OCI-LY1 (cell line): Measurements from ENCODE around the gene LRRC2.

ENCODE experiments used
- H2AFZ ChIP-seq: fragments of 200-600 bp; sonication (generic), shearing (Covaris generic); 2 replicates; pipeline ENCODE4 v1.6.0; 2014; ENCODE audit warnings: antibody characterized with exemption, mild to moderate bottlenecking, low read length
- H3F3A ChIP-seq: fragments of 200-600 bp; sonication (generic), shearing (Covaris generic); 2 replicates; pipeline ENCODE4 v1.6.0; 2014; ENCODE audit warnings: mild to moderate bottlenecking, antibody characterized with exemption, low read length, moderate library complexity; ENCODE audit not compliant: insufficient read depth
- H3K27ac ChIP-seq: fragments of 200-600 bp; sonication (generic); 2 replicates; pipeline ENCODE4 v1.5.1; 2014; ENCODE audit warnings: low read length, mixed run types, mild to moderate bottlenecking, low read depth; ENCODE audit not compliant: poor library complexity, severe bottlenecking
- H3K27me3 ChIP-seq: fragments of 200-600 bp; sonication (generic); 2 replicates; pipeline ENCODE4 v1.6.0; 2014; ENCODE audit warnings: antibody characterized with exemption, mild to moderate bottlenecking, low read length, moderate library complexity; ENCODE audit not compliant: insufficient read depth
- H3K36me3 ChIP-seq: fragments of 200-600 bp; sonication (generic); 2 replicates; pipeline ENCODE4 v1.6.1; 2014; ENCODE audit warnings: mild to moderate bottlenecking, antibody characterized with exemption, low read length, moderate library complexity, mixed read lengths; ENCODE audit not compliant: insufficient read depth
- H3K4me1 ChIP-seq: fragments of 200-600 bp; sonication (generic); 2 replicates; pipeline ENCODE4 v1.5.1; 2014; ENCODE audit warnings: mild to moderate bottlenecking, low read length, moderate library complexity; ENCODE audit not compliant: insufficient read depth, severe bottlenecking
- H3K4me2 ChIP-seq: fragments of 200-600 bp; sonication (generic), shearing (Covaris generic); 2 replicates; pipeline ENCODE4 v1.6.1; 2014; ENCODE audit warnings: low read length
- H3K4me3 ChIP-seq: fragments of 200-600 bp; sonication (generic); 2 replicates; pipeline ENCODE4 v1.5.1; 2014; ENCODE audit warnings: low read length, low read depth, mild to moderate bottlenecking, mixed read lengths; ENCODE audit not compliant: poor library complexity, severe bottlenecking
- H3K79me2 ChIP-seq: fragments of 200-600 bp; shearing (Covaris generic); 2 replicates; pipeline ENCODE4 v1.6.1; 2016; ENCODE audit warnings: mixed run types, low read length, mixed read lengths; ENCODE audit not compliant: insufficient read depth
- H3K9ac ChIP-seq: fragments of 200-600 bp; sonication (generic), shearing (Covaris generic); 2 replicates; pipeline ENCODE4 v1.6.1; 2014; ENCODE audit warnings: mild to moderate bottlenecking, low read length, mixed read lengths
- H3K9me2 ChIP-seq: fragments of 200-600 bp; sonication (generic), shearing (Covaris generic); 2 replicates; pipeline ENCODE4 v1.6.1; 2014; ENCODE audit warnings: low read depth, mild to moderate bottlenecking, low read length, mixed read lengths
- H3K9me3 ChIP-seq: fragments of 200-600 bp; shearing (Covaris generic); 2 replicates; pipeline ENCODE4 v1.6.1; 2014; ENCODE audit warnings: low read length, mixed read lengths
- H4K20me1 ChIP-seq: fragments of 200-600 bp; sonication (generic), shearing (Covaris generic); 2 replicates; pipeline ENCODE4 v1.6.0; 2016; ENCODE audit warnings: mild to moderate bottlenecking, low read length; ENCODE audit not compliant: insufficient read depth
- EZH2 ChIP-seq: fragments of 200-600 bp; sonication (generic), shearing (Covaris generic); IDR thresholded peaks from 2 replicates; pipeline ENCODE4 v1.8.0; 2017; ENCODE audit warnings: borderline replicate concordance, mixed run types, mild to moderate bottlenecking, antibody characterized with exemption, low read length, moderate library complexity, mixed read lengths
- TF ChIP-seq, protein P1 (sequence below): fragments of 200-600 bp; sonication (generic), shearing (Covaris generic); IDR thresholded peaks from 2 replicates; pipeline ENCODE4 v1.5.1; 2017; ENCODE audit warnings: mild to moderate bottlenecking, antibody characterized with exemption, low read length, moderate library complexity, mixed read lengths

The LRRC2 gene

DNA sequence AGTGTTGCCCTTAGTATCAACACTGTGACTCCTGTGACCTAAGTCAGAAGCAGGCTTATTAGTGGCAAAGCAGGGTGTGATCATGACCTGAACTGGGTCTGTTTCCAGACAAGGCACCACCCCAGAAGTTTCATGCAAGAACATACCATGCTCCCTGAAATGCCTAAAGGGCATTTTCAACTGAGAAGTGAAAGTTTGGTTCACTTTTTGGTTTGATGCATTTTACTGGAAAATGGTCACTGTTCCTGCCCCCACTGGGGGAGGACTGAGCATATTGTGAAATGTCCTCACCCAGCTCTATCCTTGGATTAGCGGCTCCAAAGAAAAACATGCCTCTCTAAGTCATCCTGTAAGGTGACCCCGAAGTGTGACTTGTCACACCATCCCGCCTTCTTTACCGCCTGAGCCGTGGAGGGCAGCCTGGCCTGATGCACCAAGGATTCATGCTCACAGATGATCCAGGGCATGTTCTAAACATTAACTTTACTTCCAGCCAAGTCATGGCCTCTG, 43.2 kb upstream of the LRRC2 start:
- Histone ChIP-seq H3K9me3 (no peaks in the 10 kb centered on the region), H3K4me1 (no peaks in the 10 kb centered on the region), H3K79me2 (no peaks in the 10 kb centered on the region), H3K9ac (no peak overlapping the region), H3K4me3 (no peak overlapping the region), H4K20me1 (no peaks in the 10 kb centered on the region), H3K4me2 (no peak overlapping the region), H3K36me3 (no peaks in the 10 kb centered on the region), H3F3A (no peaks in the 10 kb centered on the region), H3K27me3 (no peaks in the 10 kb centered on the region), H3K9me2 (no peaks in the 10 kb centered on the region), H3K27ac (no peak overlapping the region), H2AFZ (no peak overlapping the region)
- TF ChIP-seq, protein P1, sequence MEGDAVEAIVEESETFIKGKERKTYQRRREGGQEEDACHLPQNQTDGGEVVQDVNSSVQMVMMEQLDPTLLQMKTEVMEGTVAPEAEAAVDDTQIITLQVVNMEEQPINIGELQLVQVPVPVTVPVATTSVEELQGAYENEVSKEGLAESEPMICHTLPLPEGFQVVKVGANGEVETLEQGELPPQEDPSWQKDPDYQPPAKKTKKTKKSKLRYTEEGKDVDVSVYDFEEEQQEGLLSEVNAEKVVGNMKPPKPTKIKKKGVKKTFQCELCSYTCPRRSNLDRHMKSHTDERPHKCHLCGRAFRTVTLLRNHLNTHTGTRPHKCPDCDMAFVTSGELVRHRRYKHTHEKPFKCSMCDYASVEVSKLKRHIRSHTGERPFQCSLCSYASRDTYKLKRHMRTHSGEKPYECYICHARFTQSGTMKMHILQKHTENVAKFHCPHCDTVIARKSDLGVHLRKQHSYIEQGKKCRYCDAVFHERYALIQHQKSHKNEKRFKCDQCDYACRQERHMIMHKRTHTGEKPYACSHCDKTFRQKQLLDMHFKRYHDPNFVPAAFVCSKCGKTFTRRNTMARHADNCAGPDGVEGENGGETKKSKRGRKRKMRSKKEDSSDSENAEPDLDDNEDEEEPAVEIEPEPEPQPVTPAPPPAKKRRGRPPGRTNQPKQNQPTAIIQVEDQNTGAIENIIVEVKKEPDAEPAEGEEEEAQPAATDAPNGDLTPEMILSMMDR, result no peak
- no peak for TF ChIP-seq EZH2

GRCh38 chr3:46607603-46608028, 41.5 kb upstream of the LRRC2 start:
- Histone ChIP-seq H3F3A (no peaks in the 10 kb centered on the region), H3K9me2 (no peaks in the 10 kb centered on the region), H3K27ac (no peak overlapping the region), H3K79me2 (no peaks in the 10 kb centered on the region), H3K4me1 (no peaks in the 10 kb centered on the region), H3K9ac (no peak overlapping the region), H3K4me2 (no peak overlapping the region), H3K36me3 (no peaks in the 10 kb centered on the region), H3K9me3 (no peaks in the 10 kb centered on the region), H3K4me3 (no peak overlapping the region), H2AFZ (no peak overlapping the region), H3K27me3 (no peaks in the 10 kb centered on the region), H4K20me1 (no peaks in the 10 kb centered on the region)
- TF ChIP-seq EZH2, result no peak
- TF ChIP-seq, protein P1, result no peak

DNA sequence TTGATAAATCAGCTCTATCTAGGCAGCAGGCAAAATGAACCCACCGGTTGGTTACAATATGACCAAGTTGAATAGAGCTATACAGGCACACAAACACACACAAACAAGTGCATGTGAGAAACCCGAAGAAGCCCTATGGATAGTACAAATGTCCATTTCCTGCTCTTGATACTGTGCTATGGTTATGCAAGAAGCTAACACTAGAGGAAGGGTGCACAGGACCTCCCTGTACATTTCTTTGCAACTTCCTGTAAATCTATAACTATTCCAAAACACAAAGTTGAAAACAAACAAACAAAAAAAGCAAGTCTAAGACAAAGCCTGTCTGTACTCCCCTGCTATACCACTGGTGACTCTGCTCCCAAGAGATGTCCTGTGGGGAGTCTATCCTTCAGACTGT, 38.0 kb upstream of the LRRC2 start:
- Histone ChIP-seq H3F3A (no peaks in the 10 kb centered on the region), H3K4me3 (no peak overlapping the region), H3K27me3 (no peaks in the 10 kb centered on the region), H3K9me2 (no peaks in the 10 kb centered on the region), H3K9ac (no peak overlapping the region), H2AFZ (no peak overlapping the region), H3K4me1 (no peaks in the 10 kb centered on the region), H3K27ac (no peak overlapping the region), H3K9me3 (no peaks in the 10 kb centered on the region), H3K36me3 (no peaks in the 10 kb centered on the region), H3K4me2 (no peak overlapping the region), H3K79me2 (no peaks in the 10 kb centered on the region), H4K20me1 (no peaks in the 10 kb centered on the region)
- no peak for TF ChIP-seq EZH2
- TF ChIP-seq, protein P1, result no peak
